Upper lobe of left lung (tissue), 6 donors: ENCODE results near the gene MMP23B. TPM values are rescaled to one million over a fixed set of nuclear protein-coding genes. Genes with fewer than 3 reads are reported as not detected.

Experiments used
- ATAC-seq, 2 donors: fragments of 200-7000 bp; cut with Tn5 transposase; one replicate each; pipeline ENCODE4 v1.9.1; 2022; ENCODE audit warnings: mild to moderate bottlenecking in 2 of 2, moderate library complexity in 2 of 2; ENCODE audit not compliant: low FRiP score in 2 of 2
- DNase-seq, 2 donors: peaks; one replicate each; pipeline ENCODE4 v3.0.0-alpha.2; 2019 to 2020
- H3K27ac ChIP-seq, 4 donors: fragments of 200-600 bp; sonication (generic); one replicate each; pipeline ENCODE4 v1.5.1; 2016 to 2019
- H3K27me3 ChIP-seq, 4 donors: fragments of 200-600 bp; sonication (generic); one replicate each; pipeline ENCODE4 v1.5.1; 2017 to 2019
- H3K36me3 ChIP-seq, 4 donors: fragments of 200-600 bp; sonication (generic); one replicate each; pipeline ENCODE4 v1.5.1; 2016 to 2019
- H3K4me1 ChIP-seq, 4 donors: fragments of 200-600 bp; sonication (generic); one replicate each; pipeline ENCODE4 v1.5.1; 2018 to 2019
- H3K4me3 ChIP-seq, 4 donors: fragments of 200-600 bp; sonication (generic); one replicate each; pipeline ENCODE4 v1.5.1; 2017 to 2019; ENCODE audit warnings: mild to moderate bottlenecking in 2 of 4, moderate library complexity in 1 of 4
- H3K9me3 ChIP-seq, 4 donors: fragments of 200-600 bp; sonication (generic); one replicate each; pipeline ENCODE4 v1.5.1; 2018 to 2019
- EP300 ChIP-seq, 4 donors: sonication (generic); formaldehyde crosslinking; IDR thresholded peaks; one replicate each; pipeline ENCODE4 v1.5.1; 2017; ENCODE audit warnings: antibody characterized with exemption in 4 of 4, control low read depth in 2 of 4
- POLR2A ChIP-seq, 4 donors: fragments of 450-650 bp; IDR thresholded peaks; one replicate each; pipeline ENCODE4 v1.5.1; 2016 to 2017; ENCODE audit warnings: antibody characterized with exemption in 4 of 4, mild to moderate bottlenecking in 2 of 4
- POLR2AphosphoS5 ChIP-seq, 2 donors: sonication (generic); formaldehyde crosslinking; IDR thresholded peaks; one replicate each; pipeline ENCODE4 v1.5.1; 2017; ENCODE audit warnings: antibody characterized with exemption in 2 of 2
- WGBS, 2 donors: methylation state at CpG; one replicate each; pipeline ENCODE4 v1.1.5; 2017 to 2018; 5-methylcytosine and 5-hydroxymethylcytosine counted together
- total RNA-seq, 6 donors: library from RNA; depleted of rRNA in 4 of 6; stranded (reverse); fragments of >200 nt in 4 of 6; gene quantifications; one replicate each; pipeline versions ENCODE4 v1.1.0 to v1.2.1, GENCODE V29; 2016 to 2021
- TF ChIP-seq, protein P1 (sequence below), 6 experiments: fragments of 450-650 bp in 4 of 6; fragments of 200-600 bp in 2 of 6; sonication (generic) in 2 of 6; IDR thresholded peaks; one replicate each; pipeline ENCODE4 v1.5.1; 2016 to 2019; ENCODE audit warnings: antibody characterized with exemption in 6 of 6
- donor health status: DM: no; HTN: no; CAD: no; lungs with moderate emphysema.
- donor health status: DM: no; HTN: yes; CAD: no; lungs with severe emphysema.

The MMP23B gene
- total RNA-seq, 6 donors from 2014 or later: 13.6 to 79.3 (median 33.0) TPM; not detected in 1

DNA sequence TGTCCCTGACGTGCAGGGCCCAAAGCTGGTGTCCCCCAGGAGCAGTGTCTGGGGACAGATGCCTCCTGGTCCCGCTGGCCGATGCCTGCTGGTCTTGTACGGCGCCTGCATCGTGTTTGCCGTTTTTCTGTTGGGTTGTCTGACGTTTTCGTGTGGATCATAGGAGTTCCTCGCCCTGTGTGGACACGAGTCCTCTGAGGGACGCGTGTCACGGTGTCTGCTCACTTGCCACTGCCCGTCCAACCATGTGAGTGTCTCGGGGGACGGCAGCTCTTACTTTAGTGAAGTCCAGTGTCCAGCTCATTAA, 9.2 kb upstream of the MMP23B start:
- TF ChIP-seq, protein P1, sequence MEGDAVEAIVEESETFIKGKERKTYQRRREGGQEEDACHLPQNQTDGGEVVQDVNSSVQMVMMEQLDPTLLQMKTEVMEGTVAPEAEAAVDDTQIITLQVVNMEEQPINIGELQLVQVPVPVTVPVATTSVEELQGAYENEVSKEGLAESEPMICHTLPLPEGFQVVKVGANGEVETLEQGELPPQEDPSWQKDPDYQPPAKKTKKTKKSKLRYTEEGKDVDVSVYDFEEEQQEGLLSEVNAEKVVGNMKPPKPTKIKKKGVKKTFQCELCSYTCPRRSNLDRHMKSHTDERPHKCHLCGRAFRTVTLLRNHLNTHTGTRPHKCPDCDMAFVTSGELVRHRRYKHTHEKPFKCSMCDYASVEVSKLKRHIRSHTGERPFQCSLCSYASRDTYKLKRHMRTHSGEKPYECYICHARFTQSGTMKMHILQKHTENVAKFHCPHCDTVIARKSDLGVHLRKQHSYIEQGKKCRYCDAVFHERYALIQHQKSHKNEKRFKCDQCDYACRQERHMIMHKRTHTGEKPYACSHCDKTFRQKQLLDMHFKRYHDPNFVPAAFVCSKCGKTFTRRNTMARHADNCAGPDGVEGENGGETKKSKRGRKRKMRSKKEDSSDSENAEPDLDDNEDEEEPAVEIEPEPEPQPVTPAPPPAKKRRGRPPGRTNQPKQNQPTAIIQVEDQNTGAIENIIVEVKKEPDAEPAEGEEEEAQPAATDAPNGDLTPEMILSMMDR (IDR thresholded peaks at IDR 0.05): no peak
- TF ChIP-seq EP300 (IDR thresholded peaks at IDR 0.05) (no peak), POLR2AphosphoS5 (IDR thresholded peaks at IDR 0.05) (no peak), POLR2A (IDR thresholded peaks at IDR 0.05) (no peak)
- DNase-seq (no peak), ATAC-seq (no peak)
- H3K4me1 ChIP-seq: peaks cover 0 to 9% (median 0%) of the 10 kb centered on the region in 4 donors
- no peaks in the 10 kb centered on the region for H3K27me3 ChIP-seq
- 91 to 97% methylated on average over 17 of the region's 17 CpGs for WGBS, 2 donors
- no peak overlapping the region for H3K4me3 ChIP-seq
- no peaks in the 10 kb centered on the region for H3K9me3 ChIP-seq
- H3K36me3 ChIP-seq: peaks cover 0 to 29% (median 9%) of the 10 kb centered on the region in 4 donors
- no peak overlapping the region for H3K27ac ChIP-seq

DNA sequence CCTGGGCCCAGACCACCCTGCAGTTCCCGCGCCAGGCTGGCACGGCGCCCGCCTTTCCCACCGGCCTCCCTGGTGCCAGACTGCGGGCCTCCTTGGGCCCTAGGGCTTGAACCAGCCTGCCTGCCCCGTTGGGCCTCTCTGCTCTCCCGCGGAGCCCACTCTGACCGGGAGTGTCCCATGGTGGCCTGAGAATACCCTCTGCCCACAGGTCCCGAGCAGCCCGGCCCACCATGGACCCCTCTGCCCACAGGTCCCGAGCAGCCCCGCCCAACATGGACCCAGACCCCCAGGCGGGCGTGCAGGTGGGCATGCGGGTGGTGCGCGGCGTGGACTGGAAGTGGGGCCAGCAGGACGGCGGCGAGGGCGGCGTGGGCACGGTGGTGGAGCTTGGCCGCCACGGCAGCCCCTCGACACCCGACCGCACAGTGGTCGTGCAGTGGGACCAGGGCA, 8.8 kb upstream of the MMP23B start:
- Histone ChIP-seq H3K27me3 (no peaks in the 10 kb centered on the region), H3K4me1 (peaks cover 0 to 9% (median 0%) of the 10 kb centered on the region in 4 donors), H3K9me3 (no peaks in the 10 kb centered on the region), H3K36me3 (peaks cover 0 to 30% (median 8%) of the 10 kb centered on the region in 4 donors), H3K27ac (no peak overlapping the region), H3K4me3 (no peak overlapping the region)
- TF ChIP-seq EP300 (IDR thresholded peaks at IDR 0.05): no peak
- ATAC-seq (no peak), DNase-seq (peak in 1 of 2 donors; percentile 87)
- 93 to 99% methylated on average over 9 to 25 of the region's 33 CpGs for WGBS, 2 donors

DNA sequence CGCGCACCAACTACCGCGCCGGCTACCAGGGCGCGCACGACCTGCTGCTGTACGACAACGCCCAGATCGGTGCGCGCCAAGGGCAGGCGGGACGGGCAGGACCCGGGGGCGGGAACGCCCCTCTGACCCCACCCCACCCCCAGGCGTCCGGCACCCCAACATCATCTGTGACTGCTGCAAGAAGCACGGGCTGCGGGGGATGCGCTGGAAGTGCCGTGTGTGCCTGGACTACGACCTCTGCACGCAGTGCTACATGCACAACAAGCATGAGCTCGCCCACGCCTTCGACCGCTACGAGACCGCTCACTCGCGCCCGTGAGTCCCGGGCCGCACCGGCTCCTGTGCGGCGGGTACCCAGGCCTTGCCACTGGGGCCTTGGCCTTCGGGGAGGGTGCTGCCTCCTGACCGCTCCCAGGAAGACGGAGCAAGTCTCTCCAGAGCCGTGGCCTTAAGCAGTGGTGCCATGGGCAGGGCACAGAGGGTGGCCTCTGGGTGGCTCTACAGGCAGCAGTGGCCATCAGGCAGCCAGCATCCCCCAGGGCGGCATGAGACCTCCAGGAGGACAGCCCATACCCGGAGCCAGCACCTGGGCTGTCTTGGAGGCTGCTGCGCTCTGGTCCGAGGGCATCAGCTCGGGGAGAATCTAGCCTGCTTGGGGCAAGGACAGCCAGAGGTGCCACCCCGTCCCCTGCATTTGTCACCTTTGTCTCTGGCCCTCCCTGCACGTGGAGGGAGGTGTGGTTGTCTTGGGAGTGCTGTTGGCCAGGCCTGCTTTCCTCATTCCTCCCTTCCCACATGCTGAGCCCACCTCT, 8.1 kb upstream of the MMP23B start:
- DNase-seq (peak in 1 of 2 donors; percentile 79), ATAC-seq (no peak)
- Histone ChIP-seq H3K27me3 (peaks cover 0 to under 1% (median 0%) of the 10 kb centered on the region in 4 donors), H3K9me3 (no peaks in the 10 kb centered on the region), H3K36me3 (peaks cover 0 to 34% (median 8%) of the 10 kb centered on the region in 4 donors), H3K4me3 (no peak overlapping the region), H3K4me1 (peaks cover 0 to 9% (median 0%) of the 10 kb centered on the region in 4 donors), H3K27ac (no peak overlapping the region)
- WGBS, 2 donors: 89 to 93% methylated on average over 31 to 50 of the region's 51 CpGs
- TF ChIP-seq EP300 (IDR thresholded peaks at IDR 0.05): no peak

DNA sequence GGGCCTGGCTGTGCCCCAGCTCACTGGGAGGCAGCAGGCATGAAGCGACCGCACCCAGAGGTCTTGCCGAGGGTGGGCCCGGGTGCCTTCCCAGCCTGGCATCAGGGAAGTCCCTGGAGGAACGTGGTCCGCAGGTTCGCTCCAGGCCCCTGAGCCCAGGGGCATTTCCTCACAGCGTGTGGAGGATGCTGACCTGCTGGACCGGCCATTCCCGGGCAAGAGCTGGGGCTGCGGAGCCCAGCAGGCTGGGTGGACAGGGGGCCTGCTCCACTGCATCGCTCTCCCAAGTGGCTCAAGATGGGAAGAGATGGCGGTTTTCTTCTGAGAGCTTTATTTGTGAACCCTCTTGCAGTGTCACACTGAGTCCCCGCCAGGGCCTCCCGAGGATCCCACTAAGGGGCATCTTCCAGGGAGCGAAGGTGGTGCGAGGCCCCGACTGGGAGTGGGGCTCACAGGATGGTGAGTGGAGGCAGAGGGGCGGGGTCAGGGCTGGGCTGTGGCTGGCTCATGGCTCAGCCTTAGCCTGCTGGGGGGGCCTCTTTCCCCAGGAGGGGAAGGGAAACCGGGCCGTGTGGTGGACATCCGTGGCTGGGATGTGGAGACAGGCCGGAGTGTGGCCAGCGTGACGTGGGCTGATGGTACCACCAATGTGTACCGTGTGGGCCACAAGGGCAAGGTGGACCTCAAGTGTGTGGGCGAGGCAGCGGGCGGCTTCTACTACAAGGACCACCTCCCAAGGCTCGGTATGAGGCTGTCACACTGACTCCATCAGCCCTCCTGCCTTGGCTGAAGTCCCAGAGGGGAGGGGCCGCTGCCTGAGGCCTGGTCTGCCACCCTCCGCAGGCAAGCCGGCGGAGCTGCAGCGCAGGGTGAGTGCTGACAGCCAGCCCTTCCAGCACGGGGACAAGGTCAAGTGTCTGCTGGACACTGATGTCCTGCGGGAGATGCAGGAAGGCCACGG, 7.2 kb upstream of the MMP23B start:
- no peak for ATAC-seq

DNA sequence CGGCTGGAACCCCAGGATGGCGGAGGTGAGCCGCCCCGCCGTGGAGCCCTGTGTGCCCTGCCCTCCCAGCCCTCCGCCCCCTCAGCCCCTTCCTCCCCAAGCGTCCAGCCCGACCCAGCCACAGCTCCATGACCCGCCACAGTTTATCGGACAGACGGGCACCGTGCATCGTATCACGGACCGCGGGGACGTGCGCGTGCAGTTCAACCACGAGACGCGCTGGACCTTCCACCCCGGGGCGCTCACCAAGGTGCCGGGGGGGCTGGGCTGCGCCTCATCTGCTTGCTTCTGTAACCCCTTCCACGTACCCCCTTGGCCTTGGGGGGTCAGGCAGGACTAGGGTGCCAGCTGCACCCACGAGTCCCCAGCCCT, 6.6 kb upstream of the MMP23B start:
- peak in 1 of 2 donors; percentile 78 for DNase-seq
- H3K36me3 ChIP-seq: peaks cover 0 to 42% (median 9%) of the 10 kb centered on the region in 4 donors

More for the DNA sequence above, 7.2 kb upstream of the MMP23B start:
- WGBS, 2 donors: 80 to 97% methylated on average over 16 to 31 of the region's 38 CpGs
- Histone ChIP-seq H3K4me3 (no peak overlapping the region), H3K27me3 (peaks cover 0 to 8% (median 0%) of the 10 kb centered on the region in 4 donors), H3K36me3 (peaks cover 0 to 42% (median 9%) of the 10 kb centered on the region in 4 donors), H3K9me3 (no peaks in the 10 kb centered on the region), H3K27ac (no peak overlapping the region), H3K4me1 (peaks cover 0 to 17% (median 0%) of the 10 kb centered on the region in 4 donors)
- TF ChIP-seq, protein P1 (IDR thresholded peaks at IDR 0.05): no peak
- no peak for TF ChIP-seq POLR2AphosphoS5 (IDR thresholded peaks at IDR 0.05)
- TF ChIP-seq EP300 (IDR thresholded peaks at IDR 0.05): no peak
- TF ChIP-seq POLR2A (IDR thresholded peaks at IDR 0.05): no peak
- DNase-seq: peak in 1 of 2 donors; percentile 74

More for the DNA sequence above, 6.6 kb upstream of the MMP23B start:
- Histone ChIP-seq H3K27me3 (peaks cover 0 to 14% (median 0%) of the 10 kb centered on the region in 4 donors), H3K27ac (no peak overlapping the region), H3K4me1 (peaks cover 0 to 17% (median 2%) of the 10 kb centered on the region in 4 donors), H3K9me3 (no peaks in the 10 kb centered on the region), H3K4me3 (no peak overlapping the region)
- no peak for TF ChIP-seq EP300 (IDR thresholded peaks at IDR 0.05)
- TF ChIP-seq POLR2A (IDR thresholded peaks at IDR 0.05): no peak
- TF ChIP-seq, protein P1 (IDR thresholded peaks at IDR 0.05): no peak
- TF ChIP-seq POLR2AphosphoS5 (IDR thresholded peaks at IDR 0.05): no peak
- WGBS, 2 donors: 89 to 92% methylated on average over 23 to 28 of the region's 28 CpGs
- no peak for ATAC-seq
